Hematopoietic multipotent progenitor cell treated with erythropoietin and hydrocortisone succinate and interleukin-3 and kit ligand, for 6 days (in vitro differentiated cells): Measurements from ENCODE around the gene BPIFB6.

ENCODE experiments used
- DNase-seq: peaks from one replicate; pipeline ENCODE4 v3.0.0-alpha.2; 2015

BPIFB6 gene

DNA sequence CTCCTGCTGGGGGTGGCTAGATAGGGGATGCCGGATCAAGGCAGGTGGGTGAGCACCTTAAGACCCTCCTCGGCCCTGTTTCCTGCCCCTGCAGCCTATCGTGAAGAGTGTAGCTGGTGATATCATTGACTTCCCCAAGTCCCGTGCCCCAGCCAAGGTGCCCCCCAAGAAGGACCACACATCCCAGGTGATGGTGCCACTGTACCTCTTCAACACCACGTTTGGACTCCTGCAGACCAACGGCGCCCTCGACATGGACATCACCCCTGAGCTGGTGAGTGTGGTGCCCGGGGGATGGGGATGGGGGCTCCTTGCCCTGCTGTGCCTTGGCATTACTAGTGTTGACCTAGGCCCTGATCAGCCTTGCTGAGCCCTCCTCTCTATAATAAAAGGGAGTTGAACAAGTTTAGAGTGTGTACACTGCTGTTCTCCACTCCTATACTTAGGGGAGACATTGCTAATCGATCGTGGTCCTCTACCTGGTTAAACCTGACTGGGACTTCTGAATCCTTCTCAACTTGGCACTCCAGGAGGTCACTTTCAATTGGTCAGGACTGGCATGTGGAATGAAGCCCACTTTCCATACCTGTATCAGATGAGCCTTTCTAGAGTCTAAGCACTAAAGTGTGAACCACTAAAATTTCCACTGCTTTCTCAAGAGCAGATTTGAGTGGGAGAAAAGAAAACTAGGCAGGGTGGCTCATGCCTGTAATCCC is 33.3 kb downstream of the BPIFB6 start:
- no peak for DNase-seq

- no peak for DNase-seq
These were observed 34.3 kb downstream of the BPIFB6 start for GRCh38 chr20:33065785-33066184.

DNA sequence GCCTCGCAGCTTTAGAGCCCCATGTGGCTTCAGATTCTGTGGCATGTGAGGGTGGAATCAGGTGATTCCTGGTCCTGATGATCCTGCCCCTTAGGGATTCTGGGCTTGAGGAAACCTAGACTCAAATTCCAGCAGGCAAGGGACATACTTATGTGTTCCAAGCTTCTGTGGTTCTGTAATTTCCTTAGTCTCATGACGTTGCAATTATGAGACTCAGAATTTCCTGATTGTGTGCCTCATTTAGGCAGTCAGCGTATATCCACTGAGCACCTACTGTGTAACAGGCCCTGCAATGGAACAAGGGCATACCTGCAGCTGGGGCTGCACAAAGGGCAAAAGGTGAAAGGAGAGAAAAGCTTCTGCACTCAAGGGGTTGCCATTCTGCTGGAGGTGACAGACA is 36.4 kb downstream of the BPIFB6 start:
- peak; percentile 16 for DNase-seq

DNA sequence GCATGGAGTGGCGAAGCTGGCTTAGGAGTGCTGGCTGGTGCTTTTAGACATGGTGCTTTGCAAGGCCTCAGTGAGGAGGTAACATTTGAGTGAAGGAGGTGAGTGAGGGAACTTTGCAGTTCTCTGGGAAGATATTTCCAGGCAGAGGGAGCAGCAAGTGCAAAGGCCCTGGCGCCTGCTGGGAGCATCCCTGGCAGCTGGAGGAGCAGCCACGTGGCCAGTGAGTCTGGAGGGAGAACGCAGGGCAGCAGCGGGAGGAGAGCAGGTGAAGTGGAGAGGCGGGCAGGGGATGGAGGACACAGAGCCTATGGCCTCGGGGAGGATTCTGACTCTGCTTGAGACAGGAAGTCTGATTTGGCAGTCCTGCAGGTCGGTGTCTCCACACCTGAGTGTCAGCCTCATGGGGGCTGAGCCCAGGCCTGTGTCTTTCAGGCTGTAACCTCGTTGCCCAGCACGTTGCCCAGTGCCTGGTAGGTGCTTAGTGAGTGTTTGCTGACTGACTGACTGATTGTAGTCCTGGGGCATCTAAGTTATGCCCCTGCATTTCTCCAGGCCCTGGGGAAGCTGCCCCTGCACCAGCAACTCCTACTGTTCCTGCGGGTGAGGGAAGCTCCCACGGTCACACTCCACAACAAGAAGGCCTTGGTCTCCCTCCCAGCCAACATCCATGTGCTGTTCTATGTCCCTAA is 36.9 kb downstream of the BPIFB6 start:
- DNase-seq = no peak

GRCh38 chr20:33069673-33070072 is 38.2 kb downstream of the BPIFB6 start:
- no peak for DNase-seq

GRCh38 chr20:33070111-33071053 is 38.9 kb downstream of the BPIFB6 start:
- peak; percentile 57 for DNase-seq

DNA sequence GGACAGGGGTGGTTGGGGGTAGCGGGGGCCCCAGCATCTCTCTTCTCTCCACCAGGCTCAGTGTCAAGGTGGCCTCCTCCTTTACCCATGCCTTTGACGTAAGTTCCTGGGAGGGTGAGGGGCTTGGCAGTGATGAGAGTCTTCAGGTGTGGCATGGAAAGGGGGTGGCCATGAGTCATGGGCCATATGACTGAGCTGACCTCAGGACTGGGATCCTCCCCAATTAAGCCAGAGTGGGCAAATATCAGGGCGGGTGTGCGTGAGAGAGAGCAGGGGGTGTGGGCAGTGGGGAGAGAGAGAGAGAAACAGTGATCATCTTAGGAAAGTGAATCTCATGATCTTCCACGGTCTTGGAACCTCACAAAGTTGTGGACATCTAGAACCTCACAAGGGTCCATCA is 39.8 kb downstream of the BPIFB6 start:
- no peak for DNase-seq

GRCh38 chr20:33072362-33072761 is 40.9 kb downstream of the BPIFB6 start:
- DNase-seq = no peak

DNA sequence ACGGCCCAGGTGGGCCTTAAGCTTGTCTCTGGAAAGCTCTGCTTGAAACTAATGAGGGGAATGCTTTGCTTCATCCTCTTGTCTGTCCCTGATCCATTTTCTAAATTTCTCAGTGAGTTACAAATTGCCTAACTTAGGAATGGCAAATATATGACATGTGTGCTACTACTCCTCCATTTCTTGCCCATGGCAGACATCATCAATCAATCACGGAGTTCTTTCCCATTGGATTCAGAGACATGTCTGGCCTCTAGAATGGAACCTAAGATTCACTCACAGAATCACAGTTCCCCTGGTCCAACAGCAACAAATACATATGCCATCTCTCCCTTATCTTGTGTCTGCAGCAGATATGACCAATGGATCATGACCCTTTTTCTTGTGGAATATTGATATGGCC is 41.4 kb downstream of the BPIFB6 start:
- no peak for DNase-seq

DNA sequence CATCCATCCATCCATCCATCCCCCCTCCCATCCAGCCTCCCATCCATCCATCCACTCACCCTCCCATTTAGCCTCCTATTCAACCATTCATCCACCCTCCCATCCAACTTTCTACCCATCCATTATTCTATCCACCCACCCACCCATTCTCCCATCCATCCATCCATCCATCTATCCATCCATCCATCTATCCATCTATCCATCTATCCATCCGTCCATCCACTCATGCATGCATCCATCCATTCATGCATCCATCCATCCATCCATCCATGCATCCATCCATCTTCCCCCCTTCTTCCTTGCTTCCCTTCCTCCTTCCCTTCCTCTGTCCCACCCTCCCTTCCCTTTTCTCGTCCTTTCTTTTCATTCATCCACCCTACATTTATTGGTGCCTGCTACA is 43.2 kb downstream of the BPIFB6 start:
- no peak for DNase-seq

DNA sequence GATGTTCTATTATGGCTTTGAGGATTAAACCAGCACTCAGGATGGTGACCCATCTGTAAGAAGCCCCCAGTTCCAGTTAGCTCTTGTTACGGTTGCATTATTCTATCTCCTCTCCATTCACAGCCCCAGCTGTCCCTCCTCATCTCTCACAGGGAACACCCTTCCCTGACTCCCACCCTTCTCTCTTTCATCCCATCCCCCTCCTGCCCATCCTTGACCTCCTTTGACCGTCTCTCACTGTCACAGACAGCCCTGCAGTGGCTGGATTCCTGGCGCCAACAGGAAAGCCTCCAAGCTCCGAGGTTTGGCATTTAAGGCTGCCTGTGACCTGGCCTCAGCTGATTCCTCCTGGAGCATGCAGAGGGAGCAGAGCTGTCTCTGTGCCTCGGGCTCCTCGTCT is 43.8 kb downstream of the BPIFB6 start:
- DNase-seq = no peak

DNA sequence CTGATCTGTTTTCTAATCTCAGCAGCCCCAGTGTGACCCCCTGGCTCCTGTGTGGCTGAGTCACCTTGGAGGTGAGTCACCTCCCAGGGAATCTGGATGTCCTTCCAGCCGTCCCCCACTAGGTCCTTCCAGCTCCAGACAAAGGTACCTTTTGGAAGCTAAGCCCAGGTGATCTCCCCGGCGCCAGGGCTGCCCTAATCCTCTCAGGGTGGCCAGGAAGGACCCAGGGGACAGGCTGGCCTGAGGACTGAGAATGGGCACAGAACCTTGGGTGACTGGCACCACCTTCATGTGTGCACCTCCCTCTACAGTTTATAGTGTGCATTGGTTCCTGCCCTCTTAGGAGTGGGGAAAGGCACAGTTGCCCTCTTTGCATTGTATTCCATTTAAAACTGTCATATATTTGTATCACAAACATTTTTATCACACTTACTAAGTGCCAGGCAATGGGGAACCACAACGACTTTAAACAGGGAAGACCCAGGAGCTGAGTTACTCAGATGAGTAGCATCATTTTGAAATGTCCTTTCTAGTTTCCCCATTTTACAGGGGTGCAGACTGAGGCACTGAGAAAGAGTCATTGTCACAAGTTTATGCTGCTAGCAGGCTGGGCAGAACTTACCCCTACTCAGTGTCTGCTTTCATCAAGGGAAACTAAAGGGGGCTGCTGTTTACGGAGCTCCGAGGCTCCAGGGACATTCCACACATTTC is 45.4 kb downstream of the BPIFB6 start:
- peak; percentile 39 for DNase-seq

- no peak for DNase-seq
These were observed 47.8 kb downstream of the BPIFB6 start, which contains the start of gene BPIFB4 for GRCh38 chr20:33079259-33079658. Gene BPIFB4, plus strand, starts transcription at chr20:33079643. Its CDS starts 1,884 bp downstream, at chr20:33081527.

DNA sequence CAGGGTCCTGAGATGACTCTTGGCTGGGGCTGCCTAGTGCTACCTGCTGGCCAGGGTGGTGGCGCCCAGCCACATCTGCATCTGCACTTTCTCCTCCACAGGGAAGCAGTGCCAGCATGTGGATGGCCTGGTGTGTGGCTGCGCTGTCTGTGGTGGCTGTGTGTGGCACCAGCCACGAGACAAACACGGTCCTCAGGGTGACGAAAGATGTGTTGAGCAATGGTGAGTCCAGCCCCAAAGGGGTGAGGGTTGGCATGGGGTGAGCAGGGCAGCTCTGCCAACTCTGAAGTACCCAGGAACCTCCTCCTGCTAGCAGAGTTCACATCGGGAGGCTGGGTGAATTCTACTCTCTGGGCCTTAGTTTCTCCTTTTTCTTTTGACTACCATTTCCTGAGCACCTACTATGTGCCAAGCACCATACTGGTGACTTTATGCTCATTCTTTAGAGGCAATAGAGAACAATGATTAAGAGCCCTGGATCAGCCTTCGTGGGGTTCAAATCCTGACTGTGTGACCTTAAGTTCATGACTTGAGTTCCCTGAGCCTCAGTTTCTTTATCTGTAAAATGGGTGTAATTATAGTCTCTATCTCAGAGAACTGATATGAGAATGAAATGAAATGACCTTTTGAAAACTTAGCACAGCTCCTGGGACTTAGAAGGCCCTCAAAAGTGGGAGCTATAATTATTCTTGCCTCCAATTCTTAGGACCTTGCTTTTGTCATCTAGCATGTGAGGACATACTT is 50.1 kb downstream of the BPIFB6 start:
- DNase-seq = peak; percentile 12

DNA sequence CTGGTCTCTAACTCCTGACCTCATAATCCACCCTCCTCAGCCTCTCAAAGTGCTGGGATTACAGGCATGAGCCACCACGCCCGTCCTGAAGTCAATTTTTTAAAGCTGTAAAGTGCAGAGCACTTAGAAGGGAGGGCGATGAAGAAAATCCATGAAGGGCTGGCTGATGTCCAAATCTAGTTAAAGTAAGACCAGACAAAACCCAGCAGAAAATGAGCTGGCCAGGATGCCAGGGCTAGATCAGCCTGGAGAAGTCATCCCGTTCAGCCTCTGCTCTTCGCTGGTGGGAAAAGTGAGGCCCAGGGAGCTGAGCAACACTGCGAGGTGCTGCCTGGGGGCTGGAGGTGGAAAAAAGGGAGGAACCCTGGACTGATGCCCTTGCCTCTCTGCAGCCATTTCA is 51.1 kb downstream of the BPIFB6 start:
- DNase-seq = no peak

DNA sequence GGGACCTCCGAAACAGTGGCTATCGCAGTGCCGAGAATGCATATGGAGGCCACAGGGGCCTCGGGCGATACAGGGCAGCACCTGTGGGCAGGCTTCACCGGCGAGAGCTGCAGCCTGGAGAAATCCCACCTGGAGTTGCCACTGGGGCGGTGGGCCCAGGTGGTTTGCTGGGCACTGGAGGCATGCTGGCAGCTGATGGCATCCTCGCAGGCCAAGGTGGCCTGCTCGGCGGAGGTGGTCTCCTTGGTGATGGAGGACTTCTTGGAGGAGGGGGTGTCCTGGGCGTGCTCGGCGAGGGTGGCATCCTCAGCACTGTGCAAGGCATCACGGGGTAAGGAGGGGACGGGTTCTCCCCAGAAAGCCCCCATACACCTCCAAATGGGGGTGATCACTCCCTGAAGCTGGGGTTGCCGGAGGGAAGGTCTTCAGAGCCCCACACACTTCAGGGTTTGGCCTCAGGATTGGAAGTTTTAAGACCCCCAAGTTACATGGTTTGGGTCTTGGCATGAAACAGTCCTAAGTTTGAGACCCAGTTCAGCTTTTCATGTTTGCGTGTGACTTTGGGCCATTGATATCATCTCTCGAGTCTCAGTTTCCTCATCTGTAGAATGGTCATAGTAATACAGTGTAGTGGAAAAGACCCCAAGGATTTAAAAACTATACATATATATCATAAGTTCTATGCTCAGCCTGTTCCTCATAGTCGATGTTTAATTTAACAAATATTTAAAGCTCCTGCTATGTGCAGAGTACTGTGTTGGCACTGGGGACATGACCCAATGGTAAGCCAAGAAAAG is 52.3 kb downstream of the BPIFB6 start:
- DNase-seq = no peak

- DNase-seq = no peak
These were observed 53.3 kb downstream of the BPIFB6 start for GRCh38 chr20:33084722-33085121.

GRCh38 chr20:33086052-33086722 is 54.7 kb downstream of the BPIFB6 start:
- DNase-seq = no peak

DNA sequence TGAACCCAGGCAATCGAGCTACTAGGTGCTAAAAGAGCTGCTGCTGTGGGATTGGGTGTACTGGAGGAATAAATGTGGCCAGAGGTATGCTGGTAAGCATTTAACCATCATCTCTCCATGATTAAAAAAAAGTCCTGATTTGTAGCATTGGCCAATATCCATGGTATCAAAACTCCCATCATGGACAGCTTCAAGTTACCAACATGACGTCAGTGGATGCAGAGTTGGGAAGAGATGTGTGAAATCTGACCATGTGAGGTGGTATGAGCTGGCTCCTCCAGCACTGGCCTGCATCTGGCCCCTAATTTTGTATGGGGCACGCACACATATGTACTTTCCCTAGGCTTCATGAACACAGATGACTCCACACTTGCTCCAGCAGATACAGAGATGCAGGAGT is 59.7 kb downstream of the BPIFB6 start:
- no peak for DNase-seq

- DNase-seq = no peak
These were observed 60.2 kb downstream of the BPIFB6 start for GRCh38 chr20:33091693-33092092.

DNA sequence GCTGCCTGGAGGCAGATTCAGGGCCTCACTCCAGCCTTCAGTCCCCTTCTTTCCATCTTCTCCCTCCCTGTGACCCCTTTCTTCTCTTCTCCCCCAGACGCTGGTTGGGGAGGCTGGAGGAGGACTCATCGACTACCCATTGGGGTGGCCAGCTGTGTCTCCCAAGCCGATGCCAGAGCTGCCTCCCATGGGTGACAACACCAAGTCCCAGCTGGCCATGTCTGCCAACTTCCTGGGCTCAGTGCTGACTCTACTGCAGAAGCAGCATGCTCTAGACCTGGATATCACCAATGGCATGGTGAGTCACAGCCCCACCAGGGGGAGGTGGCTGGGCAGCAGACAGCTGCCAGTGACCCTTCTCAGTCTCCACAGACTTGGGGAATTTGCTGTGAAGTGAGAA is 60.9 kb downstream of the BPIFB6 start:
- DNase-seq = no peak
